Erythroblast (primary cell): Measurements from ENCODE around the gene VSIR.

Experiments
- GATA1 ChIP-seq: IDR thresholded peaks from 2 replicates; pipeline ENCODE4 v1.6.1; 2011; ENCODE audit warnings: low read depth, mild to moderate bottlenecking, control low read depth, low read length, moderate library complexity
- POLR2A ChIP-seq: IDR thresholded peaks from 2 replicates; pipeline ENCODE4 v1.6.1; 2011; ENCODE audit warnings: mild to moderate bottlenecking, low read length

GRCh38 chr10:71769279-71769823 lies 4.0 kb downstream of the VSIR start:
- TF ChIP-seq POLR2A (no peak), GATA1 (no peak)
